Cardiac fibroblast (primary cell): ENCODE data around the gene INPP5J.

Source experiments
- DNase-seq, 2 donors: peaks; one replicate each; pipeline versions ENCODE4 v3.0.0 to v3.0.0-alpha.2; 2010; ENCODE audit warnings: low read depth in 2 of 2
- H3K4me3 ChIP-seq, 2 donors: replicated peaks in 1 of 2; 1 replicate in 1 of 2; 2 replicates in 1 of 2; pipeline ENCODE4 v1.5.1; 2011; ENCODE audit warnings: low read depth in 2 of 2, low read length in 2 of 2, mild to moderate bottlenecking in 2 of 2, moderate library complexity in 1 of 2
- TF ChIP-seq, protein P1 (sequence below): IDR thresholded peaks from one replicate; pipeline ENCODE4 v1.5.1; 2011; ENCODE audit warnings: low read depth, mild to moderate bottlenecking, low read length, inconsistent platforms

Gene INPP5J

DNA sequence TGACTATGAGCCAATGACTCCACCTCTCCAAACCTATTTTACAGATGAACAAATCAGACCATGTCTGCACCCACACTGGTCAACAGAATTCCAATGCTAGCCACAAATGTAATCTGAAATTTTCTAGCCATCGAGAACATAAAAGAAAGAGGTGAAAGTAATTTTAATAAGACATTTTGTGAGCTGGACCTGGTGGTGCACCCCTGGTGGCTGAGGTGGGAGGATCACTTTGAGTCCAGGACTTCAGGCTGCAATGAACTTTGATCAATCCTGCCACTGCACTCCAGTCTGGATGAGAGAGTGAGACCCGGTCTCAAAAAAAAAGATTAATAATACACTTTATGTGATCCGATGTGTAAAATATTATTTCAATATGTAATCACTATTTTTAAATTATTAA lies 27.8 kb downstream of the INPP5J start:
- TF ChIP-seq, protein P1, sequence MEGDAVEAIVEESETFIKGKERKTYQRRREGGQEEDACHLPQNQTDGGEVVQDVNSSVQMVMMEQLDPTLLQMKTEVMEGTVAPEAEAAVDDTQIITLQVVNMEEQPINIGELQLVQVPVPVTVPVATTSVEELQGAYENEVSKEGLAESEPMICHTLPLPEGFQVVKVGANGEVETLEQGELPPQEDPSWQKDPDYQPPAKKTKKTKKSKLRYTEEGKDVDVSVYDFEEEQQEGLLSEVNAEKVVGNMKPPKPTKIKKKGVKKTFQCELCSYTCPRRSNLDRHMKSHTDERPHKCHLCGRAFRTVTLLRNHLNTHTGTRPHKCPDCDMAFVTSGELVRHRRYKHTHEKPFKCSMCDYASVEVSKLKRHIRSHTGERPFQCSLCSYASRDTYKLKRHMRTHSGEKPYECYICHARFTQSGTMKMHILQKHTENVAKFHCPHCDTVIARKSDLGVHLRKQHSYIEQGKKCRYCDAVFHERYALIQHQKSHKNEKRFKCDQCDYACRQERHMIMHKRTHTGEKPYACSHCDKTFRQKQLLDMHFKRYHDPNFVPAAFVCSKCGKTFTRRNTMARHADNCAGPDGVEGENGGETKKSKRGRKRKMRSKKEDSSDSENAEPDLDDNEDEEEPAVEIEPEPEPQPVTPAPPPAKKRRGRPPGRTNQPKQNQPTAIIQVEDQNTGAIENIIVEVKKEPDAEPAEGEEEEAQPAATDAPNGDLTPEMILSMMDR: peak; percentile 49
- H3K4me3 ChIP-seq: no peak overlapping the region
- no peak for DNase-seq

DNA sequence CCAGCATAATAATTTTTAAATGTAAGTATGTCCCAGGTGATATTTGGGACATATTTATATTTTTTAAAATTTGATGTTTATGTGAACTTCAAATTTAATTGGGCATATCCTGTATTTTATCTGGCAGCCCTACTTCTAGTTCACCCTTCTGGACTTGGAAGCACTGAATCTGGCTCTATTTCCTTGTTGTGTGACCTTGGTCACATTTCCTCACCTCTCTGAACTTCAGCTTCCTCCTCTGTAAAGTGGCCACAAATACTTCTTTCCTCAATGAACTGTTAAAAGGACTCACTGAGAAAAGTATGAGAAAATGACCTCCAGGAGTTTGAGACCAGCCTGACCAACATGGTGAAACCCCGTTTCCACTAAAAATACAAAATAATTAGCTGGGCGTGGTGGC lies 29.1 kb downstream of the INPP5J start:
- no peak for DNase-seq
- TF ChIP-seq, protein P1: no peak
- no peak overlapping the region for H3K4me3 ChIP-seq

DNA sequence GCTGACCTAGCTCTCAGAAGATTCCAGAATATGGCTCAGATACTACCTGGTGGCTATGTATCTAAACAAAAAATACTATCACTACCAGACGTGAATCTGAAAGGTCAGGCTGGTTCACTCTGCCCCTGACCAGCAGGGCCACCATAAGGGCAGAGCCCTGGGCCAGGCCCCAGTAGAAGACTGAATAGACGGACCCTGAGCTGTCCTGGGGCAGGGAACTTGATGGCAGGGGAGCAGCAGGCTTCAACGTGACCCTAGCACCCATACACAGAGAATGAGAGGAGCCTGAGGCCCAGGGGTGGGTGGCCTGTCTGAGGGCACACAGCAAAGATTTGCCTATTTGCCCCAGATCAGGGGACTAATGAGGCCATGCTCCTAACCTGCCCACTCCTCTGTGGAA lies 30.6 kb downstream of the INPP5J start:
- TF ChIP-seq, protein P1: no peak
- DNase-seq: no peak
- H3K4me3 ChIP-seq: no peak overlapping the region

DNA sequence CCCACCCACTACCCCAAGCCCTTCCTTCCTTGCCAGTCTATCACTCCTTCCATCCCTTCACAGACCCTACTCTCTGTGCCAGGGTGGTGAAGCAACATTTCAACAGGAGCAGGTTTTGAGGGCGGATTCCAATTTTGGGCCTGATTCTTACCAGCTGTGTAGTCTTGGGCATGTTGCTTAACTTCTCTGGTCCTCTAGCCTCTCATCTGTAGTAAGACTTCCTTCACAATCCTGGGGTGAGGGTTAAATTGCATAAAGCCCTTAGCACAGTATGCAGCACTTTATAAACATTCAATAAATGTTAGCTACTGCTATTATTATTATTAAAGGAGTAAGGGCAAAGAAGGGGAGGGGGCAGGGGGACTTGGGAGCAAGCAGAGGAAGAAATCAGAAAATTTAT lies 32.2 kb downstream of the INPP5J start:
- DNase-seq: no peak
- TF ChIP-seq, protein P1: no peak
- H3K4me3 ChIP-seq: no peak overlapping the region

DNA sequence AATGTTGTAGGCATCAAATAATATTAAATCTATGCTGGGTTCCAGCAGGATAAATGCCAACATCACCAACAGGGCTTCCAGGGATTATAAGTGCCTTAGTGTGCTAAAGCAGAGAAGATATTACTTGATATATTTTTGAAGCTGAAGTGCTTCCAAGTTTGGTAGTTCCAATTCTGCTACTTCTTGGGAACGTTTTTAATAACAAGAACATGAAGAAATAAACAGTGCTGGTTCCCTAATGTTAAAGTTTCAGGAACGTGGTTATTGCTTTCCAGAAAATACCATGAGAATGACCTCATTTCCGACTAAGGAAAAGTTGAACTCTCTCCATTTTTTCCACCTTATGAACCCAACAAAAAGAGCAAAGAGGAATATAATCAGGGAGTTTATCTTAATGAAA lies 32.7 kb downstream of the INPP5J start:
- DNase-seq: peak; percentile 40 to 58
- H3K4me3 ChIP-seq: no peak overlapping the region
- TF ChIP-seq, protein P1: no peak

DNA sequence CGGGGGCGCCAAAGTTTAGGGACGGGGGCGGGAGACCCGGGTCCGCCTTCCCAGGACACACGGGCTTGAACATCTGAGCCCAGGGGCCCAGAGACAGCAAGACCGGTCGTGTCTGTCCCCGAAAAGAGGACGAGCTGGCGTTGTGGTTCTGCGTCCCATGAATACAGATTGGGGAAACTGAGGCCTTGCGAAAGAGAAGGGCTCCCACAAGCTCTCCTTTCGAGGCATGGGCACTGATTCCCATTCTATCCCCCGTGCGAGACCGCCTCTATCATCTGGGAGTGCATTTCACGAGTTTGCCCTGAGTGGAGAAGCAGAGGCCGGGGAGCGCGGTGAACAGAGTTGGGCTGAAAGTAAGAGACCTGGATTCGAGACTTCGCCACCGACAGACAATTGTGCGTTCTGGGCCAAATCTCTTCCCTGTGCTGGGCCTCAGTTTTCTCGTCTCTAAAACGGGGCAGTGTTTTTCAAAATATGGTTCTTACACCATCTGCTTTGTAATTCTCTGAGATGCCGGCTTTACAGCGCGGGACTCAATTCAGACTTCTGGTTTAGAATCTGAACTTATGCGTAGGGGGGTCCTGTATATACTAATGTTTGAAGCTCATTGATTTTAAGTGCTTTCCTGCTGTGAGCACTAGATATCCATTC lies 37.7 kb downstream of the INPP5J start:
- H3K4me3 ChIP-seq: peak overlapping the region; percentile 74 to 90
- DNase-seq: peak; percentile 21 to 43
- TF ChIP-seq, protein P1: no peak

DNA sequence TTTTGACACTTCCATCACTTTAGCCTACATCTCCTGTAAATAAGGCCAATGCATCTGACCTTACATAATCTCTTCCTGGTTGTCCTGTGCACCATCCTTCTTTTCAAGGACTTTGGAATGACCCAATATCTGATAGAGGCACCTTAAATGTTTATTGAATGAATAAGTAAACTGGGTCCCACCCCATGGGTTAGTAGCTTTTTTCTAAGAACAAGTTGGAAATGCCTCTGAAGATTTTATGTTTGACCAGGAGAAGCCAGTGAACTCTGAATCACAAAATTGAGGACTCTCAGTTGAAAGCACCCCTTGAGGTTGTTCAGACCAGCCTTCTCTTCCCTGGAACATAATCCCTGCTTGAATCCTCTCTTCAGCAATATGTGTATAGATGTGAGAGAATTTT lies 38.6 kb downstream of the INPP5J start:
- TF ChIP-seq, protein P1: no peak
- DNase-seq: no peak
- H3K4me3 ChIP-seq: peak overlapping the region in 1 of 2 donors; percentile 90
